Measurements from ENCODE around the gene CAMSAP1.

- no peak for TF ChIP-seq CTCF (IDR thresholded peaks at IDR 0.05)
- TF ChIP-seq POLR2A (IDR thresholded peaks at IDR 0.05): no peak
These were observed 44.5 kb downstream of the CAMSAP1 start for GRCh38 chr9:135862809-135863208.
